ENCODE results near the gene NGEF. TPM values are rescaled to one million over a fixed set of nuclear protein-coding genes. Genes with fewer than 3 reads are reported as not detected.

NGEF gene
- total RNA-seq, 3 donors from 2014 or later = 1.6 to 6.3 TPM; not detected in 1

DNA sequence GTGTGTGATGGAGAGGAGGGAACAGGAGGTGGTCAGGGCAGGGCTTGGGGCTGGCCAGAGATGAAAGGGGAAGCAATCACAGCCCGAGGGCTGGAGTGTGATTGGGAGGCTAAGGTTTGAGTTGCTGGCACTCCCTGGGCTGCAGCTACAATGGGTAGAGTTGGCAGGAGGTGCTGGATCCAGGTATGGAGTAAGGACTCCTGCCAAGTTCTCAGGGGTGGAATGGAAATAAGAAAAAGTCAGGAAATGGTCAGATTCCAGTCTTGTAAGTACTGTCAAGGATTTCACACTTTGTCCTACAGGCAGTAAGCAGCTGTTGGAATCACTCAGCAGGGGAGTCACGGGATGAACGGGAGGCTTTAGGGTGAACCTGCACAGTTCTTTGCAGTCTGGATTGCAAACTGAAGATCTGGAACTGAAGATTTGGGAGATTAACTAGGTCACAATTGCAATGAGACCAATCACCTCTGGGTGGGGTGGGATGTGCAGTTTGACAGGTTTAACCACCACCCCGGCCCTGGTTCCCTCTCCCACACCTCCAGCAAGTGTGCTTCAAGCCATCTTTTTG lies 36.2 kb upstream of the NGEF start:
- TF ChIP-seq, protein P1, sequence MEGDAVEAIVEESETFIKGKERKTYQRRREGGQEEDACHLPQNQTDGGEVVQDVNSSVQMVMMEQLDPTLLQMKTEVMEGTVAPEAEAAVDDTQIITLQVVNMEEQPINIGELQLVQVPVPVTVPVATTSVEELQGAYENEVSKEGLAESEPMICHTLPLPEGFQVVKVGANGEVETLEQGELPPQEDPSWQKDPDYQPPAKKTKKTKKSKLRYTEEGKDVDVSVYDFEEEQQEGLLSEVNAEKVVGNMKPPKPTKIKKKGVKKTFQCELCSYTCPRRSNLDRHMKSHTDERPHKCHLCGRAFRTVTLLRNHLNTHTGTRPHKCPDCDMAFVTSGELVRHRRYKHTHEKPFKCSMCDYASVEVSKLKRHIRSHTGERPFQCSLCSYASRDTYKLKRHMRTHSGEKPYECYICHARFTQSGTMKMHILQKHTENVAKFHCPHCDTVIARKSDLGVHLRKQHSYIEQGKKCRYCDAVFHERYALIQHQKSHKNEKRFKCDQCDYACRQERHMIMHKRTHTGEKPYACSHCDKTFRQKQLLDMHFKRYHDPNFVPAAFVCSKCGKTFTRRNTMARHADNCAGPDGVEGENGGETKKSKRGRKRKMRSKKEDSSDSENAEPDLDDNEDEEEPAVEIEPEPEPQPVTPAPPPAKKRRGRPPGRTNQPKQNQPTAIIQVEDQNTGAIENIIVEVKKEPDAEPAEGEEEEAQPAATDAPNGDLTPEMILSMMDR (IDR thresholded peaks at IDR 0.05) = no peak
- no peak for TF ChIP-seq POLR2A (IDR thresholded peaks at IDR 0.05)
- no peak for TF ChIP-seq POLR2AphosphoS5 (IDR thresholded peaks at IDR 0.05)
- no peak overlapping the region for H3K4me3 ChIP-seq
- intact Hi-C loops (cut with DNase I; ENCODE audit: low total_unique reads) = no loop called here

DNA sequence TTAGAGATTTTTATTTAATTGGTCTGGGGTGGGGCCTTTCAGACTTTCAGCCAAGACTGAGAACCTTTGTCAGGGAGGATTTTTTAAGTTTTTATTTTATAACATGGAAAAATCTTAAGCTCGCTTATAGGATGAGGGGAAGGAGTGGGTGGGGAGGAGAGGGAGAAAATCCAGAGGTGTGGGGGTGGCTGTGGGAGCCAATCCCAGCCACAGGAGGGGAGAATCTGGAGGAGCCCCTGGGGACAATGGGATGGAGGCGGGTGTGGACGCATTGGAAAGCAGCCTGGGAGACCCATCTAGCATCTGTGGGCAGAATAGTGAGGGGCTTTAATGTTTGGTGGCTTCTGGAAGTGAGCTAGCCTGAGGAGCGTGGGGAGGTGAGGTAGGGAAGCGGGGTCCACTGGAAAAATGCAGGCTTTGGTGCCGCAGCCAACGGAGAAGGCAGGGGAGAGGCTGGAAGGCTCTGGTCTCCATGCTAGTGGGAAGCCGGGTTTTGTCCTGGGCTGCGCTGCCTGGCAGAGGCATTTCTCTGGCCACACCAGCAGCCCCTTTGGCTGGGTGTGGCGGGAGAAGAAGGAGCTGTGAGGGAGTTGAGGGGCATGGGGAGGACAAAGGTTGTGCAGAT lies 35.6 kb upstream of the NGEF start:
- no peaks in the 10 kb centered on the region for H3K36me3 ChIP-seq
- peak in 1 of 2 donors; percentile 30 for DNase-seq (ENCODE audit: low spot score in 2 of 2)
- TF ChIP-seq, protein P1 (IDR thresholded peaks at IDR 0.05) = no peak
- no peak for TF ChIP-seq POLR2A (IDR thresholded peaks at IDR 0.05)
- TF ChIP-seq POLR2AphosphoS5 (IDR thresholded peaks at IDR 0.05) = no peak
- no peak overlapping the region for H3K27ac ChIP-seq
- H3K9me3 ChIP-seq = no peaks in the 10 kb centered on the region
- H3K27me3 ChIP-seq = no peaks in the 10 kb centered on the region
- intact Hi-C loops (cut with DNase I; ENCODE audit: low total_unique reads) = no loop called here
- H3K4me3 ChIP-seq = no peak overlapping the region
- peaks cover 0 to 9% of the 10 kb centered on the region in 2 donors for H3K4me1 ChIP-seq

More for the DNA sequence above, 36.2 kb upstream of the NGEF start:
- no peak overlapping the region for H3K27ac ChIP-seq
- no peaks in the 10 kb centered on the region for H3K27me3 ChIP-seq
- peaks cover 0 to 9% of the 10 kb centered on the region in 2 donors for H3K4me1 ChIP-seq
- no peaks in the 10 kb centered on the region for H3K36me3 ChIP-seq
- no peak for DNase-seq (ENCODE audit: low spot score in 2 of 2)
- H3K9me3 ChIP-seq = no peaks in the 10 kb centered on the region

DNA sequence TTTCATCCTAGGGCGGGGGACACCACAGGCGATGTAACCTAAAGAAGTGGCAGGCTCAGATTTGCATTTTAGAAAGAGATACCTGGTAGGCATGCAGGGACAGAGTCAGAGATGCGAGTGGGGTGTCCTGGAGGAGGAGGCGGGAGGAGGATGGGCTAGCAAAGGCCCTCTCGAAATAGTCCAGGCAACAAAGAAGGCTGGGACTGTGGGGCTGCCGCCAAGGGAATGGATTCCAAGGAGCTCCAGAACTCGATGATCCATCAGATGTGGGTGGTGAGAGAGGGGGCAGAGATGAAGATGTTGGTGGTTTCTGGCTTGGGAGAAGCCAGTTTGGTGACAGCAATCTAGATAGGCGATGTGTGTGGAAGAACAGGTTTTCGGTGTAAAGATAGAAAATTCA lies 34.6 kb upstream of the NGEF start:
- Histone ChIP-seq H3K27ac (no peak overlapping the region), H3K4me1 (peaks cover 0 to 9% of the 10 kb centered on the region in 2 donors), H3K4me3 (no peak overlapping the region), H3K36me3 (no peaks in the 10 kb centered on the region), H3K27me3 (no peaks in the 10 kb centered on the region), H3K9me3 (no peaks in the 10 kb centered on the region)
- DNase-seq (ENCODE audit: low spot score in 2 of 2) = no peak
- TF ChIP-seq POLR2AphosphoS5 (IDR thresholded peaks at IDR 0.05) = no peak
- intact Hi-C loops (cut with DNase I; ENCODE audit: low total_unique reads) = no loop called here

DNA sequence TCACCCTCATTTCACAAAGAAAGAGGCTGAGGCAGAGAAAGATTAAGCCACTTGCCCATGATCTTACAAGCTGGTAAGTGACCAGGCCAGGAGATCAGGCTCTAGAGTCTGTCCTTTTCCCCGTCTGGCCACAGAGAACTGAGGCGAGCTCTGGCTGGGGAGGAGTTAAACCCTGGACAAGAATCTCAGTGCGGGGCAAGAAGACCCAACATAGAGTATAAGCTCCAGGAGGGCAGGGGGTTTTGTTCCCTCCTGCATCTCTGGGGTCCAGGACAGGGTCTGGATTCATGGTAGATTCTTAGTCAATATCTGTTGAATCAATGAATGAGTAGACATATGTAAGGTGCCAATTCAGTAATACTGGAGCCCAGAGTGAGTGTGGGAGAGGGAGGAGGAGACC lies 34.1 kb upstream of the NGEF start:
- no peak for TF ChIP-seq POLR2A (IDR thresholded peaks at IDR 0.05)
- no peak for TF ChIP-seq POLR2AphosphoS5 (IDR thresholded peaks at IDR 0.05)
- TF ChIP-seq, protein P1 (IDR thresholded peaks at IDR 0.05) = no peak
- H3K27me3 ChIP-seq = no peaks in the 10 kb centered on the region
- no peak overlapping the region for H3K27ac ChIP-seq
- H3K4me1 ChIP-seq = peaks cover 0 to 9% of the 10 kb centered on the region in 2 donors
- intact Hi-C loops (cut with DNase I; ENCODE audit: low total_unique reads) = no loop called here
- no peak overlapping the region for H3K4me3 ChIP-seq
- H3K36me3 ChIP-seq = no peaks in the 10 kb centered on the region
- H3K9me3 ChIP-seq = no peaks in the 10 kb centered on the region
- DNase-seq (ENCODE audit: low spot score in 2 of 2) = no peak

DNA sequence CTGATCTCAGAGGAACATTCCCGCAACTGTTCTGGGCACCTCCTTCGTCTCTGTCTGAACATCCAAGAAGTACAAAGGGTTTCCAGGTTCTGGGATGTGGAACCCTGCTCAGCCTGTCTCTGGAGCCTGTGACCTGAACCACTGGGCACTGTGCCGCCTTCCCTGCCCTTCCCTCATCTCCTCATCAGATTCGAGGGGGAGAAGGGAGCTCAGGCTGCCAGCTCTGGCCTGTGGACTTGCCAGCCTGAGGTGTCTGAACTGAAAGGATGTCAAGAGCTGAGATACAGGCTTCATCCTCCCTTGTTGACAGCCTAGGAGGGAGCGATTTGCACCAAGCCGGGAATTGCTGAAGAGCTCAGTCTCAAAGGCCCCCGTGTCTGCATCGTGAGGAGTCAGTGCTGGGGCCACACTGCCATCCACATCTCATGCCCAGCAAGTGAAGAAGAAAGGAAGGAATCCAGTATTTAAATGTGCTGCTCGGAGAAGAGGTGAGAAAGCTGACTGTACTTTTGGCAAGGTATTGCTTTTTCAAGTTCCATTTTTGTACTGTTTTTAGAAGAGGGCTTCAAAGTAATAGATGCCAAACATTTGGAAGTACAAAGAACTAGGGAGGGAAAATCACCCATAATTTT lies 32.0 kb upstream of the NGEF start:
- Histone ChIP-seq H3K9me3 (no peaks in the 10 kb centered on the region), H3K36me3 (no peaks in the 10 kb centered on the region), H3K27ac (no peak overlapping the region), H3K4me3 (no peak overlapping the region), H3K4me1 (peaks cover 0 to 9% of the 10 kb centered on the region in 2 donors), H3K27me3 (no peaks in the 10 kb centered on the region)
- intact Hi-C loops (cut with DNase I; ENCODE audit: low total_unique reads) = no loop called here
- DNase-seq (ENCODE audit: low spot score in 2 of 2) = no peak
- TF ChIP-seq POLR2A (IDR thresholded peaks at IDR 0.05) (no peak), POLR2AphosphoS5 (IDR thresholded peaks at IDR 0.05) (no peak)
- TF ChIP-seq, protein P1 (IDR thresholded peaks at IDR 0.05) = no peak
